HCT116 (cell line): ENCODE measurements around the gene RBFOX2. TPM values are rescaled to one million over a fixed set of nuclear protein-coding genes. Genes with fewer than 3 reads are reported as not detected.

Experiments used
- ATAC-seq: fragments of 200-7000 bp; cut with Tn5 transposase; 2 replicates; pipeline ENCODE4 v1.9.1; 2020; ENCODE audit warnings: mild to moderate bottlenecking, moderate library complexity
- BruUV-seq: library from RNA; stranded (reverse); fragments of 400-500 nt; replicated peaks from 2 replicates; lab custom pipeline; 2021; lab: Mats Ljungman, UMichigan
- CTCF ChIA-PET: fragments of 300-600 bp; sonication (Branson Sonifier 250); formaldehyde crosslinking; loops from one replicate; lab custom pipeline; 2021; ENCODE audit warnings: antibody characterized with exemption; lab: Charles Lee
- POLR2A ChIA-PET: fragments of 300-600, 350-600 bp; sonication (Branson Sonifier 250); formaldehyde crosslinking; loops from one replicate; lab custom pipeline; 2021; ENCODE audit warnings: antibody characterized with exemption; lab: Charles Lee
- RAD21 ChIA-PET, 2 experiments: fragments of 300-600 bp; sonication (Branson Sonifier 250); formaldehyde crosslinking; loops; one replicate each; lab custom pipeline; 2023; ENCODE audit warnings: low total read pairs in 2 of 2; ENCODE audit not compliant: uncharacterized antibody in 2 of 2, unreplicated experiment in 2 of 2, low non-redundant PET in 1 of 2; lab: Charles Lee
- DNase-seq: peaks from one replicate; pipeline ENCODE4 v3.0.0-alpha.2; 2010; ENCODE audit warnings: low read depth, low spot score
- H2AFZ ChIP-seq: fragments of 200-600 bp; shearing (Covaris generic), sonication (generic); 2 replicates; pipeline ENCODE4 v1.6.1; 2017; ENCODE audit warnings: low read depth, mixed run types, mixed read lengths, antibody characterized with exemption, low read length; ENCODE audit not compliant: poor library complexity, severe bottlenecking
- H3K27ac ChIP-seq: 2 replicates; pipeline ENCODE4 v1.5.1; 2012; ENCODE audit warnings: low read depth, low read length
- H3K27me3 ChIP-seq: fragments of 200-600 bp; sonication (generic); 2 replicates; pipeline ENCODE4 v1.6.1; 2016; ENCODE audit warnings: mixed run types, low read length, mixed read lengths; ENCODE audit not compliant: insufficient read depth
- H3K36me3 ChIP-seq, 2 experiments: fragments of 200-500 bp in 1 of 2; fragments of 200-600 bp in 1 of 2; sonication (Bioruptor generic) in 1 of 2; sonication (generic) in 1 of 2; 2 replicates each; pipeline versions ENCODE4 v1.5.1 to v1.6.1; 2014 to 2016; ENCODE audit warnings: low read length in 2 of 2, inconsistent platforms in 1 of 2, mixed read lengths in 1 of 2, mixed run types in 1 of 2; ENCODE audit not compliant: insufficient read depth in 2 of 2, control insufficient read depth in 1 of 2
- H3K4me1 ChIP-seq, 2 experiments: fragments of 200-600 bp in 1 of 2; sonication (generic) in 1 of 2; 2 replicates each; pipeline versions ENCODE4 v1.5.1 to v1.6.1; 2012 to 2017; ENCODE audit warnings: low read length in 2 of 2, inconsistent platforms in 1 of 2, mild to moderate bottlenecking in 1 of 2, mixed read lengths in 1 of 2, mixed run types in 1 of 2, moderate library complexity in 1 of 2; ENCODE audit not compliant: insufficient read depth in 2 of 2, control insufficient read depth in 1 of 2
- H3K4me2 ChIP-seq: fragments of 200-600 bp; sonication (generic); 2 replicates; pipeline ENCODE4 v1.6.1; 2017; ENCODE audit warnings: mixed run types, low read length, mixed read lengths
- H3K4me3 ChIP-seq, 2 experiments: fragments of 200-600 bp in 1 of 2; sonication (generic) in 1 of 2; replicated peaks in 1 of 2; 2 replicates each; pipeline ENCODE4 v1.5.1; 2011 to 2016; ENCODE audit warnings: low read length in 2 of 2, control low read depth in 1 of 2, low read depth in 1 of 2, mild to moderate bottlenecking in 1 of 2, mixed read lengths in 1 of 2, mixed run types in 1 of 2
- H3K79me2 ChIP-seq: fragments of 200-600 bp; sonication (generic); 2 replicates; pipeline ENCODE4 v1.6.1; 2017; ENCODE audit warnings: mild to moderate bottlenecking, mixed run types, low read length, moderate library complexity, mixed read lengths; ENCODE audit not compliant: insufficient read depth
- H3K9ac ChIP-seq: fragments of 200-600 bp; sonication (generic); 2 replicates; pipeline ENCODE4 v1.6.1; 2016; ENCODE audit warnings: low read length, mixed read lengths
- H3K9me2 ChIP-seq: fragments of 200-600 bp; sonication (generic), shearing (Covaris generic); 2 replicates; pipeline ENCODE4 v1.6.1; 2017; ENCODE audit warnings: mixed run types, mild to moderate bottlenecking, moderate library complexity; ENCODE audit not compliant: insufficient read depth
- H3K9me3 ChIP-seq, 2 experiments: fragments of 200-500 bp in 1 of 2; fragments of 200-600 bp in 1 of 2; sonication (Bioruptor generic) in 1 of 2; sonication (generic) in 1 of 2; 2 replicates each; pipeline ENCODE4 v1.6.1; 2014 to 2017; ENCODE audit warnings: low read length in 2 of 2, mixed read lengths in 2 of 2, inconsistent platforms in 1 of 2, low read depth in 1 of 2, mild to moderate bottlenecking in 1 of 2, mixed run types in 1 of 2, moderate library complexity in 1 of 2; ENCODE audit not compliant: control insufficient read depth in 1 of 2, insufficient read depth in 1 of 2
- H4K20me1 ChIP-seq: fragments of 200-600 bp; sonication (generic), shearing (Covaris generic); 2 replicates; pipeline ENCODE4 v1.6.1; 2017; ENCODE audit warnings: mixed run types, mild to moderate bottlenecking, moderate library complexity; ENCODE audit not compliant: insufficient read depth
- ATF3 ChIP-seq: IDR thresholded peaks from 2 replicates; pipeline ENCODE4 v1.6.1; 2012
- CEBPB ChIP-seq: IDR thresholded peaks from 2 replicates; pipeline ENCODE4 v1.6.1; 2012; ENCODE audit warnings: low read depth
- CTCF ChIP-seq, 3 experiments: fragments of 200-600 bp in 1 of 3; sonication (generic) in 1 of 3; IDR thresholded peaks in 2 of 3; conservative IDR thresholded peaks in 1 of 3; 2 replicates each; pipeline ENCODE4 v1.5.1; 2012 to 2017; ENCODE audit warnings: low read depth in 2 of 3, low read length in 2 of 3, antibody characterized with exemption in 1 of 3, borderline replicate concordance in 1 of 3, control low read depth in 1 of 3, mild to moderate bottlenecking in 1 of 3, mixed read lengths in 1 of 3, mixed run types in 1 of 3, moderate library complexity in 1 of 3; ENCODE audit not compliant: insufficient read depth in 1 of 3
- EGR1 ChIP-seq: IDR thresholded peaks from 2 replicates; pipeline ENCODE4 v1.6.1; 2012; ENCODE audit warnings: low read depth
- EZH2phosphoT487 ChIP-seq: fragments of 200-600 bp; IDR thresholded peaks from 2 replicates; pipeline ENCODE4 v1.6.1; 2018; ENCODE audit warnings: antibody characterized with exemption, borderline replicate concordance
- MAX ChIP-seq: IDR thresholded peaks from 2 replicates; pipeline ENCODE4 v1.6.1; 2012
- POLR2A ChIP-seq: IDR thresholded peaks from 2 replicates; pipeline ENCODE4 v1.7.0; 2011; ENCODE audit warnings: borderline replicate concordance; ENCODE audit not compliant: insufficient read depth, insufficient read length; ENCODE audit errors: extremely low read depth
- POLR2AphosphoS5 ChIP-seq: IDR thresholded peaks from 2 replicates; pipeline ENCODE4 v1.6.1; 2011; ENCODE audit warnings: mild to moderate bottlenecking, low read depth, low read length, moderate library complexity
- RAD21 ChIP-seq: IDR thresholded peaks from 2 replicates; pipeline ENCODE4 v1.6.1; 2012; ENCODE audit warnings: low read depth, mild to moderate bottlenecking
- SIN3A ChIP-seq: IDR thresholded peaks from 2 replicates; pipeline ENCODE4 v1.6.1; 2012; ENCODE audit warnings: low read depth
- TCF7L2 ChIP-seq: IDR thresholded peaks from 2 replicates; pipeline ENCODE4 v1.7.0; 2011; ENCODE audit warnings: borderline replicate concordance, inconsistent platforms; ENCODE audit not compliant: insufficient read depth, insufficient read length; ENCODE audit errors: extremely low read depth
- YY1 ChIP-seq: IDR thresholded peaks from 2 replicates; pipeline ENCODE4 v1.6.1; 2011; ENCODE audit warnings: low read length, low read depth, moderate library complexity, mild to moderate bottlenecking; ENCODE audit not compliant: insufficient replicate concordance; ENCODE audit errors: extremely low read depth
- ZFX ChIP-seq: fragments of 450-650 bp; IDR thresholded peaks from 2 replicates; pipeline ENCODE4 v1.6.1; 2017
- ZNF274 ChIP-seq: fragments of 200-500 bp; sonication (Bioruptor generic); IDR thresholded peaks from 2 replicates; pipeline ENCODE4 v1.6.1; 2014; ENCODE audit warnings: mild to moderate bottlenecking, low read depth, low read length, inconsistent platforms
- intact Hi-C: fragments of 100-400 bp; cut with micrococcal nuclease; formaldehyde crosslinking; loops from 2 replicates; pipeline ENCODE4 v1.10.0; 2022
- total RNA-seq: library from RNA; stranded (reverse); gene quantifications from one replicate; pipeline ENCODE4 v1.2.1, GENCODE V29; 2021; ENCODE audit not compliant: unreplicated experiment

Gene RBFOX2
- total RNA-seq, 1 experiment from 2014 or later = 83.9 TPM

GRCh38 chr22:35949243-35949642 is 79.4 kb downstream of the RBFOX2 start:
- no TSS peak for BruUV-seq
- Histone ChIP-seq H3K36me3 (no peaks in the 10 kb centered on the region), H3K9me2 (no peaks in the 10 kb centered on the region), H3K79me2 (peaks cover 33% of the 10 kb centered on the region), H3K4me2 (no peak overlapping the region), H3K27me3 (no peaks in the 10 kb centered on the region), H3K9ac (no peak overlapping the region), H4K20me1 (peaks cover 5% of the 10 kb centered on the region; the same call in 1 of the 2 replicates), H3K9me3 (no peaks in the 10 kb centered on the region)
- RAD21 ChIA-PET = no interaction called here
- POLR2A ChIA-PET = no interaction called here
- DNase-seq = no peak
- CTCF ChIA-PET = no interaction called here
- TF ChIP-seq POLR2A (no peak), CTCF (IDR thresholded peaks at IDR 0.05 in 2 of 3, conservative IDR thresholded peaks at IDR 0.05 in 1 of 3; ENCODE audit: borderline replicate concordance in 1 of 3, insufficient read depth in 1 of 3, low read depth in 2 of 3, low read length in 2 of 3) (no peak), TCF7L2 (no peak), EZH2phosphoT487 (no peak), RAD21 (no peak), CEBPB (no peak), POLR2AphosphoS5 (no peak), ATF3 (no peak), ZNF274 (no peak), EGR1 (no peak), ZFX (no peak), SIN3A (no peak), MAX (no peak), YY1 (no peak)
- TF ChIP-seq, all 23 proteins: peak for 0
- H3K4me3 ChIP-seq = no peak overlapping the region
- intact Hi-C loops = no loop called here
- H3K27ac ChIP-seq = no peak overlapping the region
- ATAC-seq = no peak
- H2AFZ ChIP-seq = no peak overlapping the region
- no peaks in the 10 kb centered on the region for H3K4me1 ChIP-seq
